GM10248 (cell line): Measurements from ENCODE around the gene BIRC7.

Source experiments
- CTCF ChIA-PET: fragments of 300-600 bp; sonication (Branson Sonifier 250); formaldehyde crosslinking; extraction: SDS; loops from one replicate; lab custom pipeline; 2021; ENCODE audit warnings: antibody characterized with exemption; lab: Yijun Ruan, JAX
- POLR2A ChIA-PET: fragments of 350-650 bp; sonication (Branson Sonifier 250); formaldehyde crosslinking; extraction: SDS; loops from one replicate; lab custom pipeline; 2020; ENCODE audit warnings: antibody characterized with exemption; lab: Yijun Ruan, JAX
- DNase-seq: peaks from one replicate; pipeline ENCODE4 v3.0.0; 2012; ENCODE audit errors: extremely low spot score
- CTCF ChIP-seq: IDR thresholded peaks from 2 replicates; pipeline ENCODE4 v1.5.1; 2012; ENCODE audit warnings: mild to moderate bottlenecking, low read depth; ENCODE audit errors: extremely low read depth, missing control alignments, control extremely low read depth

Gene BIRC7

GRCh38 chr20:63259734-63260460 lies 24.2 kb downstream of the BIRC7 start:
- CTCF ChIA-PET: interaction anchor here (3.6 kb wide), 1 partner anchor 36 kb away, joined by 19 read pairs; no protein-coding TSS in a partner anchor
- POLR2A ChIA-PET: no interaction called here

GRCh38 chr20:63260521-63260920 lies 24.8 kb downstream of the BIRC7 start:
- ChIA-PET POLR2A (no interaction called here), CTCF (interaction anchor here (3.6 kb wide), 1 partner anchor 36 kb away, joined by 19 read pairs; no protein-coding TSS in a partner anchor)
- DNase-seq: no peak
- no peak for TF ChIP-seq CTCF

More at GRCh38 chr20:63259734-63260460, 24.2 kb downstream of the BIRC7 start:
- no peak for TF ChIP-seq CTCF
- no peak for DNase-seq

GRCh38 chr20:63261060-63261794 lies 25.5 kb downstream of the BIRC7 start:
- ChIA-PET POLR2A (no interaction called here), CTCF (interaction anchor here (3.6 kb wide), 1 partner anchor 37 kb away, joined by 19 read pairs; no protein-coding TSS in a partner anchor)
- no peak for DNase-seq
- no peak for TF ChIP-seq CTCF

GRCh38 chr20:63261795-63262528 lies 26.3 kb downstream of the BIRC7 start:
- ChIA-PET POLR2A (no interaction called here), CTCF (no interaction called here)
- TF ChIP-seq CTCF: no peak
- no peak for DNase-seq

- CTCF ChIA-PET: no interaction called here
- TF ChIP-seq CTCF: no peak
- no peak for DNase-seq
- POLR2A ChIA-PET: no interaction called here
Measured at GRCh38 chr20:63262836-63263235, 27.1 kb downstream of the BIRC7 start.

- ChIA-PET POLR2A (no interaction called here), CTCF (no interaction called here)
- DNase-seq: no peak
- TF ChIP-seq CTCF: no peak
Measured at GRCh38 chr20:63264000-63264399, 28.3 kb downstream of the BIRC7 start.
